K562 (cell line): Measurements from ENCODE around the gene PRMT5. TPM values are rescaled to one million over a fixed set of nuclear protein-coding genes. Genes with fewer than 3 reads are reported as not detected.
A peak's percentile ranks its signal among the peaks of the same experiment; 100 is the strongest.

Experiments used
- CCNT2 ChIP-seq: IDR thresholded peaks from 2 replicates; pipeline ENCODE4 v1.6.1; 2011; ENCODE audit warnings: borderline replicate concordance, low read depth, mild to moderate bottlenecking, moderate library complexity, mixed read lengths, low read length; ENCODE audit not compliant: insufficient read length; ENCODE audit errors: extremely low read depth
- CREB3L1 ChIP-seq: fragments of 450-650 bp; IDR thresholded peaks from 2 replicates; pipeline ENCODE4 v1.6.1; 2014; ENCODE audit warnings: low read depth, mild to moderate bottlenecking, moderate library complexity, borderline replicate concordance
- IFI16 ChIP-seq: fragments of 250-450 bp; sonication (Bioruptor Pico); IDR thresholded peaks from 2 replicates; pipeline ENCODE4 v2.1.2; 2022; ENCODE audit warnings: mild to moderate bottlenecking, inconsistent platforms
- KDM2B ChIP-seq: fragments of 250-450 bp; sonication (Bioruptor Pico); IDR thresholded peaks from 2 replicates; pipeline ENCODE4 v1.8.0; 2021; ENCODE audit warnings: mild to moderate bottlenecking, moderate library complexity
- KDM5B ChIP-seq: fragments of 200-600 bp; sonication (generic); IDR thresholded peaks from 2 replicates; pipeline ENCODE4 v1.6.1; 2012; ENCODE audit warnings: low read depth, mild to moderate bottlenecking, moderate library complexity, low read length, control low read depth, inconsistent platforms; ENCODE audit not compliant: insufficient replicate concordance
- MYNN ChIP-seq, 2 experiments: sonication (generic); formaldehyde crosslinking in 1 of 2; IDR thresholded peaks; 2 replicates each; pipeline versions ENCODE4 v1.5.0 to v1.6.1; 2016 to 2020; ENCODE audit warnings: antibody characterized with exemption in 1 of 2, missing genetic modification reagents in 1 of 2
- OTX1 ChIP-seq: fragments of 450-650 bp; formaldehyde crosslinking; IDR thresholded peaks from 2 replicates; pipeline ENCODE4 v1.4.0; 2022; ENCODE audit warnings: mild to moderate bottlenecking
- RBM25 ChIP-seq: fragments of 200-400 bp; formaldehyde crosslinking; IDR thresholded peaks from 2 replicates; pipeline ENCODE4 v1.6.1; 2018; ENCODE audit warnings: low read length, low read depth, moderate library complexity; ENCODE audit not compliant: severe bottlenecking
- SNAPC5 ChIP-seq: fragments of 250-450 bp; sonication (Bioruptor Pico); IDR thresholded peaks from 2 replicates; pipeline ENCODE4 v1.8.0; 2021; ENCODE audit warnings: moderate library complexity, mild to moderate bottlenecking, inconsistent platforms
- SP1 ChIP-seq: sonication (generic); formaldehyde crosslinking; IDR thresholded peaks from 2 replicates; pipeline ENCODE4 v1.8.1; 2022; ENCODE audit warnings: mild to moderate bottlenecking, missing genetic modification reagents
- TFAM ChIP-seq: fragments of 250-450 bp; sonication (Bioruptor Pico); conservative IDR thresholded peaks from 2 replicates; pipeline ENCODE4 v1.5.0; 2021; ENCODE audit warnings: mild to moderate bottlenecking, moderate library complexity
- THAP12 ChIP-seq: fragments of 250-450 bp; sonication (Bioruptor Pico); IDR thresholded peaks from 2 replicates; pipeline ENCODE4 v1.9.0; 2021; ENCODE audit warnings: mild to moderate bottlenecking, inconsistent platforms
- WHSC1 ChIP-seq: IDR thresholded peaks from one replicate; pipeline ENCODE4 v1.6.1; 2012; ENCODE audit warnings: low read length, control low read depth, inconsistent platforms
- ZBTB12 ChIP-seq: fragments of 250-450 bp; sonication (Bioruptor Pico); IDR thresholded peaks from 2 replicates; pipeline ENCODE4 v1.4.0; 2020
- ZEB2 ChIP-seq: fragments of 450-650 bp; IDR thresholded peaks from 2 replicates; pipeline ENCODE4 v1.6.1; 2016
- ZNF124 ChIP-seq: sonication (generic); formaldehyde crosslinking; IDR thresholded peaks from 2 replicates; pipeline ENCODE4 v1.8.1; 2022; ENCODE audit warnings: missing genetic modification reagents
- ZNF143 ChIP-seq: sonication (generic); formaldehyde crosslinking; IDR thresholded peaks from 2 replicates; pipeline ENCODE4 v1.9.0; 2022; ENCODE audit warnings: mild to moderate bottlenecking, missing genetic modification reagents
- ZNF263 ChIP-seq: sonication (generic); formaldehyde crosslinking; IDR thresholded peaks from 2 replicates; pipeline ENCODE4 v1.8.0; 2022; ENCODE audit warnings: mild to moderate bottlenecking, missing genetic modification reagents, borderline replicate concordance
- ZNF354B ChIP-seq: fragments of 250-450 bp; sonication (Bioruptor Pico); IDR thresholded peaks from 2 replicates; pipeline ENCODE4 v1.4.0; 2020
- ZNF57 ChIP-seq: fragments of 450-650 bp; formaldehyde crosslinking; IDR thresholded peaks from 2 replicates; pipeline ENCODE4 v1.4.0; 2020; ENCODE audit warnings: mild to moderate bottlenecking, moderate library complexity
- ZNF740 ChIP-seq, 3 experiments: fragments of 200-800 bp in 1 of 3; sonication (Bioruptor generic) in 1 of 3; sonication (generic) in 1 of 3; formaldehyde crosslinking in 1 of 3; IDR thresholded peaks; 2 replicates each; pipeline versions ENCODE4 v1.6.1 to v1.8.0; 2016 to 2022; ENCODE audit warnings: mild to moderate bottlenecking in 2 of 3, missing compliant biosample characterization in 2 of 3, missing genetic modification characterization in 2 of 3, missing genetic modification reagents in 1 of 3
- polyA plus RNA-seq, 8 experiments: library from polyadenylated mRNA; depleted of rRNA in 4 of 8; stranded (reverse) in 5 of 8; unstranded in 3 of 8; fragments of >200 nt; fragmentation: Nextera tagmentation in 2 of 8; fragmentation: Illumina TruSeq in 1 of 8; extraction: Ambion mirVana in 2 of 8; extraction: Trizol in 1 of 8; gene quantifications; 2 replicates each; pipeline versions ENCODE4 v1.2.1 to v1.2.3, GENCODE V29; 2011 to 2014; ENCODE audit warnings: inconsistent platforms in 1 of 8, missing spikeins in 1 of 8
- total RNA-seq, 7 experiments: library from RNA; depleted of rRNA in 6 of 7; stranded (reverse); fragments of >200 nt in 6 of 7; fragmentation: Illumina TruSeq in 2 of 7; extraction: Trizol in 2 of 7; gene quantifications; 2 replicates each; pipeline versions ENCODE4 v1.2.1 to v1.2.3, GENCODE V29; 2011 to 2021; ENCODE audit warnings: low replicate concordance in 1 of 7

PRMT5 gene
- total and polyA plus RNA-seq, 9 of the 15 experiments (the other 6 are each of a cell fraction or from before 2014, with no cell fraction given) = 114 to 552 (median 222) TPM

GRCh38 chr14:22918804-22919600 lies 10.2 kb downstream of the PRMT5 start, which contains the start of gene RBM23 (continued):
- TF ChIP-seq THAP12 (peak; percentile 38; the same call in 1 of the 2 replicates), SNAPC5 (CRISPR knock-in tag) (no peak), RBM25 (peak; percentile 75), KDM5B (peak; percentile 82), WHSC1 (no peak), KDM2B (CRISPR knock-in tag) (no peak), ZBTB12 (CRISPR knock-in tag) (peak; percentile 98), OTX1 (no peak), ZEB2 (no peak), ZNF124 (CRISPR knock-in tag) (no peak), ZNF57 (CRISPR knock-in tag) (no peak), TFAM (CRISPR knock-in tag) (no peak), ZNF263 (CRISPR knock-in tag) (no peak), CREB3L1 (peak; percentile 75; the same call in 1 of the 2 replicates), SP1 (CRISPR knock-in tag) (peak; percentile 73), CCNT2 (no peak), ZNF143 (no peak), IFI16 (CRISPR knock-in tag) (no peak), ZNF740 (CRISPR knock-in tag; IDR thresholded peaks at IDR 0.05) (no peak), ZNF740 (tag; IDR thresholded peaks at IDR 0.05) (no peak), ZNF354B (no peak), MYNN (IDR thresholded peaks at IDR 0.05) (no peak), MYNN (CRISPR knock-in tag; IDR thresholded peaks at IDR 0.05) (no peak)
